Measurements from ENCODE around the gene FBN3. TPM values are rescaled to one million over a fixed set of nuclear protein-coding genes. Genes with fewer than 3 reads are reported as not detected.

The FBN3 gene
- total RNA-seq, 1 donor from 2014 or later: 4.2 TPM

GRCh38 chr19:8137425-8137824, 12.0 kb downstream of the FBN3 start:
- H3K9ac ChIP-seq (ENCODE audit: low read depth in 1 of 3, low read length in 3 of 3): no peak overlapping the region
- H3K4me1 ChIP-seq (ENCODE audit: control insufficient read depth in 3 of 3, insufficient read depth in 3 of 3, low read length in 3 of 3): peaks cover 0 to 2% (median 0%) of the 10 kb centered on the region in 3 donors
- H3K4me3 ChIP-seq (ENCODE audit: low read length in 3 of 3): no peak overlapping the region
- no peak overlapping the region for H3K27ac ChIP-seq (ENCODE audit: low read depth, low read length)
- no peaks in the 10 kb centered on the region for H3K36me3 ChIP-seq (ENCODE audit: control insufficient read depth in 3 of 3, insufficient read depth in 3 of 3, low read length in 3 of 3)
- H3K9me3 ChIP-seq (ENCODE audit: control insufficient read depth in 3 of 3, low read length in 3 of 3): no peaks in the 10 kb centered on the region
- peaks cover 2 to 7% (median 5%) of the 10 kb centered on the region in 3 donors for H3K27me3 ChIP-seq (ENCODE audit: control insufficient read depth in 3 of 3, insufficient read depth in 3 of 3, low read length in 3 of 3)

DNA sequence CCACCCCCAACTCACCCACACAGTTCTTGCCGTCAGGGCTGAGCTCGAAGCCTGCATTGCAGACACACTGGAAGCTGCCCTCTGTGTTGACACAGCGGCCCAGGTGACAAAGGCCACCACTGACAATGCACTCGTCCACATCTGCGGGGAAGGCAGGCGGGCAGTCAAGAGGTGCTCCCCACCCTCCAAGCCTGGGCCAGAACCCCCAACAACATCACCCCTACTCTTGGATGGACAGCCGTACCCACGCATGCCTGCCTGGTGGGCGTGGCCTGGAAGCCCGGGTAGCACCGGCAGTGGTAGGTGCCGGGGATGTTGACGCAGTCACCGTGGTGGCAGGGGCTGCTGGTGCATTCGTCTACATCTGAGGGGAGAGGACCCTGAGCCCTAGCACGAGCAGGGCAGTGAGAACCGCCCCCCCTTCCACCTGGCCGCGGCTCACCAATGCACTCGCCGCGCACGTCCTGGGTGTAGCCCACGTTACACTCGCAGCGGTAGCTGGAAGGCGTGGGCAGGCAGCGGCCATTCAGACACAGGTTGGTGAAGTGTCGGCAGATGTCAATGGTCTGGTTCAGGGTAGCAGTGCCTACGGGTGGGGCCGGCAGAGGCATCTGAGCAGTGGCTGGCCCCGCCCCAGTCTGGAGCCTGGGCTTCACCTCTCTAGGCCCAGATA, 13.3 kb downstream of the FBN3 start:
- H3K9ac ChIP-seq (ENCODE audit: low read depth in 1 of 3, low read length in 3 of 3): no peak overlapping the region
- peaks cover 0 to 2% (median 0%) of the 10 kb centered on the region in 3 donors for H3K4me1 ChIP-seq (ENCODE audit: control insufficient read depth in 3 of 3, insufficient read depth in 3 of 3, low read length in 3 of 3)
- H3K36me3 ChIP-seq (ENCODE audit: control insufficient read depth in 3 of 3, insufficient read depth in 3 of 3, low read length in 3 of 3): no peaks in the 10 kb centered on the region
- H3K27me3 ChIP-seq (ENCODE audit: control insufficient read depth in 3 of 3, insufficient read depth in 3 of 3, low read length in 3 of 3): peaks cover 0 to 7% (median 3%) of the 10 kb centered on the region in 3 donors
- no peak overlapping the region for H3K4me3 ChIP-seq (ENCODE audit: low read length in 3 of 3)
- no peak overlapping the region for H3K27ac ChIP-seq (ENCODE audit: low read depth, low read length)
- H3K9me3 ChIP-seq (ENCODE audit: control insufficient read depth in 3 of 3, low read length in 3 of 3): no peaks in the 10 kb centered on the region

DNA sequence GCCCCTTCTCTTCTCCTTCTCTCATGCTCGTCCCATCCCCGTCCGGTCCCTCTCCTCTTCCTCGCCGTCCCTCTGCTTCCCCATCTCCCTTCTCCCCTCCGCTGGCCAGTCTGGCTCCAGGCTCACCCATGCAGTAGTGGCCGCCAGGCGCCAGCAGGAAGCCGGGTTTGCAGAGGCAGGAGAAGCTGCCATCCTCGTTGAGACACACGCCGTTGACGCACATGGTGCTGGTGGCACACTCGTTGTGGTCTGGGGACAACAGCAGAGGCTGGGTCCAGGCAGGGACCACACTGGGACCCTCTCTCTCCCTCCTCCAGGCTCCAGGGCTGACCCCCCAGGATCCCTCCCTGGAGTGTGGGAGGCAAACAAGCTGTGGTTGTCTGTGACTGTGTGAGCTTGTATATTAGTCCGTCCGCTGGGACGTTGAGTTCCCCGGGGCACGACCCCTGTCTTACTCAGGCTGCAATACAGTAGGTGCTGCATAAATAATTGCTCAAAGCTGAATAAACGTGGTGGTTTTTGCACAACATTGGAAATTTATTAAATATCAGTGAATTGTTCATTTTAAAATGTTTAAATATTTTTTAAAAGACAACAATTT, 16.4 kb downstream of the FBN3 start:
- Histone ChIP-seq H3K27ac (ENCODE audit: low read depth, low read length) (no peak overlapping the region), H3K36me3 (ENCODE audit: control insufficient read depth in 3 of 3, insufficient read depth in 3 of 3, low read length in 3 of 3) (no peaks in the 10 kb centered on the region), H3K4me1 (ENCODE audit: control insufficient read depth in 3 of 3, insufficient read depth in 3 of 3, low read length in 3 of 3) (no peaks in the 10 kb centered on the region), H3K4me3 (ENCODE audit: low read length in 3 of 3) (no peak overlapping the region), H3K9ac (ENCODE audit: low read depth in 1 of 3, low read length in 3 of 3) (no peak overlapping the region), H3K9me3 (ENCODE audit: control insufficient read depth in 3 of 3, low read length in 3 of 3) (no peaks in the 10 kb centered on the region), H3K27me3 (ENCODE audit: control insufficient read depth in 3 of 3, insufficient read depth in 3 of 3, low read length in 3 of 3) (peaks cover 0 to 7% (median 0%) of the 10 kb centered on the region in 3 donors)

GRCh38 chr19:8131517-8131916, 17.9 kb downstream of the FBN3 start:
- Histone ChIP-seq H3K4me3 (ENCODE audit: low read length in 3 of 3) (no peak overlapping the region), H3K36me3 (ENCODE audit: control insufficient read depth in 3 of 3, insufficient read depth in 3 of 3, low read length in 3 of 3) (no peaks in the 10 kb centered on the region), H3K27me3 (ENCODE audit: control insufficient read depth in 3 of 3, insufficient read depth in 3 of 3, low read length in 3 of 3) (peaks cover 0 to 7% (median 0%) of the 10 kb centered on the region in 3 donors), H3K9me3 (ENCODE audit: control insufficient read depth in 3 of 3, low read length in 3 of 3) (no peaks in the 10 kb centered on the region), H3K9ac (ENCODE audit: low read depth in 1 of 3, low read length in 3 of 3) (no peak overlapping the region), H3K27ac (ENCODE audit: low read depth, low read length) (no peak overlapping the region), H3K4me1 (ENCODE audit: control insufficient read depth in 3 of 3, insufficient read depth in 3 of 3, low read length in 3 of 3) (no peaks in the 10 kb centered on the region)

DNA sequence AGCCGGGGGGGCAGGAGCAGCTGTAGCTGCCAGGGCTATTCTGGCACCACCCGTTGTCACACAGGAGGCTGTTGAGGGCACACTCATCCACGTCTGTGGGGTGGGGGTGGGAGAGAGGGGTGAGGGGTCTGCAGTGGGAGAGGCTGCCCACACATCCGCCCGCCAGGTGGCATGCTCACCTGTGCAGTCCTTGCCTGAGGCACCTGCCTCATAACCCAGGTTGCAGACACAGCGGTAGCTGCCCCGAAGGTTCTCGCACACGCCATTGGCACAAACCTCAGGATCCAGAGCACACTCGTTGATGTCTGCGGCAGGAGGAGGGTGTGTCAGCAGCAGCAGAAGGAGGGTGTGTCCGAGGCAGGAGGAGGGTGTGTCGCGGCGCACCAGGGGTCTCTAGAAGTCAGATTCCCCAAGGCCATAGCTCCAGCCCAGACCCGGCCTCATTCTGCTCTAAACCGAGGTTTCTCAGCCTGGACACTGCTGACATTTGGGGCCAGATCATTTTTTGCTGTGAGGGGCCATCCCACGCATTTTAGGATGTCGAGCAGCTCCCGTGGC, 20.3 kb downstream of the FBN3 start:
- no peaks in the 10 kb centered on the region for H3K9me3 ChIP-seq (ENCODE audit: control insufficient read depth in 3 of 3, low read length in 3 of 3)
- no peaks in the 10 kb centered on the region for H3K36me3 ChIP-seq (ENCODE audit: control insufficient read depth in 3 of 3, insufficient read depth in 3 of 3, low read length in 3 of 3)
- no peaks in the 10 kb centered on the region for H3K4me1 ChIP-seq (ENCODE audit: control insufficient read depth in 3 of 3, insufficient read depth in 3 of 3, low read length in 3 of 3)
- no peak overlapping the region for H3K27ac ChIP-seq (ENCODE audit: low read depth, low read length)
- H3K9ac ChIP-seq (ENCODE audit: low read depth in 1 of 3, low read length in 3 of 3): no peak overlapping the region
- H3K27me3 ChIP-seq (ENCODE audit: control insufficient read depth in 3 of 3, insufficient read depth in 3 of 3, low read length in 3 of 3): peaks cover 0 to 3% (median 0%) of the 10 kb centered on the region in 3 donors
- H3K4me3 ChIP-seq (ENCODE audit: low read length in 3 of 3): no peak overlapping the region

- H3K36me3 ChIP-seq (ENCODE audit: control insufficient read depth in 3 of 3, insufficient read depth in 3 of 3, low read length in 3 of 3): no peaks in the 10 kb centered on the region
- no peaks in the 10 kb centered on the region for H3K9me3 ChIP-seq (ENCODE audit: control insufficient read depth in 3 of 3, low read length in 3 of 3)
- no peak overlapping the region for H3K27ac ChIP-seq (ENCODE audit: low read depth, low read length)
- peaks cover 0 to 3% (median 0%) of the 10 kb centered on the region in 3 donors for H3K27me3 ChIP-seq (ENCODE audit: control insufficient read depth in 3 of 3, insufficient read depth in 3 of 3, low read length in 3 of 3)
- no peaks in the 10 kb centered on the region for H3K4me1 ChIP-seq (ENCODE audit: control insufficient read depth in 3 of 3, insufficient read depth in 3 of 3, low read length in 3 of 3)
- no peak overlapping the region for H3K9ac ChIP-seq (ENCODE audit: low read depth in 1 of 3, low read length in 3 of 3)
- no peak overlapping the region for H3K4me3 ChIP-seq (ENCODE audit: low read length in 3 of 3)
These were observed 20.8 kb downstream of the FBN3 start for GRCh38 chr19:8128551-8128950.

GRCh38 chr19:8127311-8127710, 22.1 kb downstream of the FBN3 start:
- Histone ChIP-seq H3K36me3 (ENCODE audit: control insufficient read depth in 3 of 3, insufficient read depth in 3 of 3, low read length in 3 of 3) (no peaks in the 10 kb centered on the region), H3K4me1 (ENCODE audit: control insufficient read depth in 3 of 3, insufficient read depth in 3 of 3, low read length in 3 of 3) (no peaks in the 10 kb centered on the region), H3K9ac (ENCODE audit: low read depth in 1 of 3, low read length in 3 of 3) (no peak overlapping the region), H3K4me3 (ENCODE audit: low read length in 3 of 3) (no peak overlapping the region), H3K9me3 (ENCODE audit: control insufficient read depth in 3 of 3, low read length in 3 of 3) (no peaks in the 10 kb centered on the region), H3K27me3 (ENCODE audit: control insufficient read depth in 3 of 3, insufficient read depth in 3 of 3, low read length in 3 of 3) (no peaks in the 10 kb centered on the region), H3K27ac (ENCODE audit: low read depth, low read length) (no peak overlapping the region)

DNA sequence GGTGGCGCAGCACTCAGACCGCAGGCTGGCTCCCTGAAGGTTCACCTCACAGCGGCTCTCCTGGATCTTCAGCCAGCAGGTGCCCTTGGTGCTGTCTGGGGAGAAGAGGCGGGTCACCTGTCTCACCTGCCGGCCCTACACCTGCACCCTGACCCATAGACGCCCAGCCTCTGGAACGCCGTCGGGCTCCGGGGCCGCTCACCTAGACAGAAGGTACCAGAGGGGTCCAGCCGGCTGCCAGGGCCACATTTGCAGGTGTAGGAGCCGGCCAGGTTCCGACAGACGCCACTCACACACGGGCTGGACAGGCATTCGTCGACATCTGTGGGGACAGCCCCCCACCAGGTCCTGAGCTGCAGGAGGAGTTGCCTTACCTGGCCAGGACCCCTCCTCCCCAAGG, 22.9 kb downstream of the FBN3 start:
- H3K36me3 ChIP-seq (ENCODE audit: control insufficient read depth in 3 of 3, insufficient read depth in 3 of 3, low read length in 3 of 3): no peaks in the 10 kb centered on the region
- H3K27ac ChIP-seq (ENCODE audit: low read depth, low read length): no peak overlapping the region
- no peaks in the 10 kb centered on the region for H3K27me3 ChIP-seq (ENCODE audit: control insufficient read depth in 3 of 3, insufficient read depth in 3 of 3, low read length in 3 of 3)
- no peak overlapping the region for H3K4me3 ChIP-seq (ENCODE audit: low read length in 3 of 3)
- H3K9ac ChIP-seq (ENCODE audit: low read depth in 1 of 3, low read length in 3 of 3): no peak overlapping the region
- no peaks in the 10 kb centered on the region for H3K9me3 ChIP-seq (ENCODE audit: control insufficient read depth in 3 of 3, low read length in 3 of 3)
- H3K4me1 ChIP-seq (ENCODE audit: control insufficient read depth in 3 of 3, insufficient read depth in 3 of 3, low read length in 3 of 3): no peaks in the 10 kb centered on the region

GRCh38 chr19:8126008-8126407, 23.4 kb downstream of the FBN3 start:
- Histone ChIP-seq H3K4me3 (ENCODE audit: low read length in 3 of 3) (no peak overlapping the region), H3K27me3 (ENCODE audit: control insufficient read depth in 3 of 3, insufficient read depth in 3 of 3, low read length in 3 of 3) (no peaks in the 10 kb centered on the region), H3K9me3 (ENCODE audit: control insufficient read depth in 3 of 3, low read length in 3 of 3) (no peaks in the 10 kb centered on the region), H3K4me1 (ENCODE audit: control insufficient read depth in 3 of 3, insufficient read depth in 3 of 3, low read length in 3 of 3) (no peaks in the 10 kb centered on the region), H3K9ac (ENCODE audit: low read depth in 1 of 3, low read length in 3 of 3) (no peak overlapping the region), H3K27ac (ENCODE audit: low read depth, low read length) (no peak overlapping the region), H3K36me3 (ENCODE audit: control insufficient read depth in 3 of 3, insufficient read depth in 3 of 3, low read length in 3 of 3) (no peaks in the 10 kb centered on the region)

- no peaks in the 10 kb centered on the region for H3K27me3 ChIP-seq (ENCODE audit: control insufficient read depth in 3 of 3, insufficient read depth in 3 of 3, low read length in 3 of 3)
- no peaks in the 10 kb centered on the region for H3K4me1 ChIP-seq (ENCODE audit: control insufficient read depth in 3 of 3, insufficient read depth in 3 of 3, low read length in 3 of 3)
- no peak overlapping the region for H3K27ac ChIP-seq (ENCODE audit: low read depth, low read length)
- H3K9me3 ChIP-seq (ENCODE audit: control insufficient read depth in 3 of 3, low read length in 3 of 3): no peaks in the 10 kb centered on the region
- no peak overlapping the region for H3K9ac ChIP-seq (ENCODE audit: low read depth in 1 of 3, low read length in 3 of 3)
- H3K36me3 ChIP-seq (ENCODE audit: control insufficient read depth in 3 of 3, insufficient read depth in 3 of 3, low read length in 3 of 3): no peaks in the 10 kb centered on the region
- no peak overlapping the region for H3K4me3 ChIP-seq (ENCODE audit: low read length in 3 of 3)
These were observed 25.7 kb downstream of the FBN3 start for GRCh38 chr19:8123683-8124082.
